Endothelial cell of umbilical vein (primary cell): Measurements from ENCODE around the gene WDR27. TPM values are rescaled to one million over a fixed set of nuclear protein-coding genes. Genes with fewer than 3 reads are reported as not detected.

Source experiments
- BruUV-seq: library from RNA; stranded (reverse); fragments of 400-500 nt; replicated peaks from 2 replicates; lab custom pipeline; 2021; lab: Mats Ljungman, UMichigan
- CTCF ChIA-PET: fragments of 300-600, 350-600 bp; sonication (Branson Sonifier 250); formaldehyde crosslinking; loops from one replicate; lab custom pipeline; 2021; ENCODE audit warnings: antibody characterized with exemption, inconsistent platforms; lab: Charles Lee
- POLR2A ChIA-PET: fragments of 300-600, 350-600 bp; sonication (Branson Sonifier 250); formaldehyde crosslinking; loops from one replicate; lab custom pipeline; 2021; ENCODE audit warnings: antibody characterized with exemption, inconsistent platforms; lab: Charles Lee
- DNase-seq: peaks from one replicate; pipeline ENCODE4 v3.0.0-alpha.2; 2011; ENCODE audit warnings: low read depth, low spot score
- FAIRE-seq: peaks from 2 replicates; lab custom pipeline; 2011; peaks lifted over from hg19 to GRCh38; lab: Jason Lieb, UNC
- H2AFZ ChIP-seq: 2 replicates; pipeline ENCODE4 v1.6.0; 2012; ENCODE audit warnings: low read depth, low read length, control low read depth, inconsistent platforms
- H3K27ac ChIP-seq: 2 replicates; pipeline ENCODE4 v1.5.1; 2011; ENCODE audit warnings: low read depth, mild to moderate bottlenecking, control low read depth, low read length, moderate library complexity; ENCODE audit not compliant: insufficient read depth
- H3K27me3 ChIP-seq, 2 experiments: 2 replicates each; pipeline versions ENCODE4 v1.6.0 to v1.6.1; 2011; ENCODE audit warnings: low read length in 2 of 2, mixed read lengths in 1 of 2; ENCODE audit not compliant: control insufficient read depth in 2 of 2, insufficient read depth in 2 of 2
- H3K36me3 ChIP-seq, 2 experiments: 2 replicates in 1 of 2; 3 replicates in 1 of 2; pipeline ENCODE4 v1.5.1; 2011; ENCODE audit warnings: low read length in 2 of 2, mild to moderate bottlenecking in 1 of 2, moderate library complexity in 1 of 2; ENCODE audit not compliant: control insufficient read depth in 2 of 2, insufficient read depth in 2 of 2; ENCODE audit errors: extremely low read depth in 1 of 2
- H3K4me1 ChIP-seq: 3 replicates; pipeline ENCODE4 v1.5.1; 2011; ENCODE audit warnings: mild to moderate bottlenecking, low read length; ENCODE audit not compliant: control insufficient read depth, insufficient read depth; ENCODE audit errors: extremely low read depth
- H3K4me2 ChIP-seq: 2 replicates; pipeline ENCODE4 v1.6.1; 2011; ENCODE audit warnings: low read length, control low read depth, mixed read lengths; ENCODE audit not compliant: insufficient read depth
- H3K4me3 ChIP-seq, 3 experiments: fragments of 200-600 bp in 1 of 3; sonication (generic), shearing (Covaris generic) in 1 of 3; replicated peaks in 1 of 3; 2 replicates each; pipeline ENCODE4 v1.5.1; 2011 to 2016; ENCODE audit warnings: control low read depth in 3 of 3, low read length in 3 of 3, mild to moderate bottlenecking in 2 of 3, inconsistent platforms in 1 of 3, low read depth in 1 of 3, moderate library complexity in 1 of 3; ENCODE audit not compliant: insufficient read depth in 1 of 3
- H3K79me2 ChIP-seq: 2 replicates; pipeline ENCODE4 v1.6.0; 2012; ENCODE audit warnings: low read length, inconsistent platforms; ENCODE audit not compliant: control insufficient read depth, insufficient read depth
- H3K9ac ChIP-seq: replicated peaks from 2 replicates; pipeline ENCODE3; 2011; ENCODE audit warnings: low read length, control low read depth; ENCODE audit not compliant: insufficient read depth; ENCODE audit errors: extremely low read depth
- H3K9me1 ChIP-seq: replicated peaks from 3 replicates; pipeline ENCODE4 v1.6.0; 2011; ENCODE audit warnings: mild to moderate bottlenecking, low read length; ENCODE audit not compliant: control insufficient read depth, insufficient read depth; ENCODE audit errors: extremely low read depth
- H3K9me3 ChIP-seq: replicated peaks from 2 replicates; pipeline ENCODE4 v1.5.1; 2012; ENCODE audit warnings: low read length, inconsistent platforms; ENCODE audit not compliant: control insufficient read depth, insufficient read depth
- H4K20me1 ChIP-seq: replicated peaks from 2 replicates; pipeline ENCODE3; 2011; ENCODE audit warnings: mild to moderate bottlenecking, low read length; ENCODE audit not compliant: control insufficient read depth, insufficient read depth; ENCODE audit errors: extremely low read depth
- EZH2 ChIP-seq: IDR thresholded peaks from 2 replicates; pipeline ENCODE4 v1.6.1; 2012; ENCODE audit warnings: borderline replicate concordance, low read depth, mild to moderate bottlenecking, moderate library complexity, low read length, inconsistent platforms; ENCODE audit not compliant: severe bottlenecking
- FOS ChIP-seq: IDR thresholded peaks from 2 replicates; pipeline ENCODE4 v1.6.1; 2011; ENCODE audit warnings: mild to moderate bottlenecking, low read length, moderate library complexity, borderline replicate concordance; ENCODE audit not compliant: insufficient read depth
- GATA2 ChIP-seq: IDR thresholded peaks from 2 replicates; pipeline ENCODE4 v1.7.0; 2011; ENCODE audit warnings: low read depth, mild to moderate bottlenecking, moderate library complexity, mixed read lengths, low read length; ENCODE audit not compliant: insufficient read length, insufficient read depth
- JUN ChIP-seq: IDR thresholded peaks from 2 replicates; pipeline ENCODE4 v1.6.1; 2011; ENCODE audit warnings: borderline replicate concordance, low read depth; ENCODE audit not compliant: insufficient read length, insufficient read depth
- MYC ChIP-seq: IDR thresholded peaks from one replicate; pipeline ENCODE4 v1.6.1; 2011; ENCODE audit warnings: mild to moderate bottlenecking, low read depth, low read length
- POLR2A ChIP-seq: IDR thresholded peaks from 2 replicates; pipeline ENCODE4 v1.6.1; 2012; ENCODE audit warnings: low read depth, mild to moderate bottlenecking, control low read depth, low read length
- POLR2AphosphoS5 ChIP-seq: IDR thresholded peaks from 2 replicates; pipeline ENCODE4 v1.6.1; 2012; ENCODE audit warnings: low read depth, mild to moderate bottlenecking, control low read depth, low read length, moderate library complexity; ENCODE audit not compliant: insufficient read depth
- dilution Hi-C: fragments of 300-500 bp; cut with MboI; formaldehyde crosslinking; loops from one replicate; pipeline ENCODE4 v1.15.0; 2019; ENCODE audit warnings: low sequenced_read_pairs; ENCODE audit not compliant: extremely low pct_ligation_motif_present
- intact Hi-C: fragments of 100-400 bp; cut with micrococcal nuclease; formaldehyde crosslinking; loops from one replicate; pipeline ENCODE4 v1.10.0; 2022
- polyA plus RNA-seq, 4 experiments: library from polyadenylated mRNA; depleted of rRNA in 3 of 4; stranded (reverse) in 3 of 4; unstranded in 1 of 4; fragments of >200 nt; gene quantifications; 2 replicates each; pipeline versions ENCODE4 v1.2.1 to v1.2.3, GENCODE V29; 2011 to 2012; ENCODE audit warnings: missing spikeins in 1 of 4
- total RNA-seq: library from RNA; stranded (reverse); gene quantifications from 2 replicates; pipeline ENCODE4 v1.2.3, GENCODE V29; 2021
- TF ChIP-seq, protein P1 (sequence below): IDR thresholded peaks from 2 replicates; pipeline ENCODE4 v1.6.1; 2011; ENCODE audit not compliant: insufficient read depth, insufficient read length
- TF ChIP-seq, protein P2 (sequence below), 2 donors: IDR thresholded peaks; 1 replicate in 1 of 2; 2 replicates in 1 of 2; pipeline ENCODE4 v1.5.1; 2011; ENCODE audit warnings: low read length in 2 of 2, mild to moderate bottlenecking in 2 of 2, moderate library complexity in 2 of 2, control low read depth in 1 of 2, inconsistent platforms in 1 of 2, low read depth in 1 of 2; ENCODE audit not compliant: insufficient read depth in 1 of 2; ENCODE audit errors: extremely low read depth in 1 of 2

Gene WDR27
- total and polyA plus RNA-seq, 2 donors (not counting 3 experiments of a cell fraction or from before 2014, with no cell fraction given) = 60.1 to 69.7 TPM

DNA sequence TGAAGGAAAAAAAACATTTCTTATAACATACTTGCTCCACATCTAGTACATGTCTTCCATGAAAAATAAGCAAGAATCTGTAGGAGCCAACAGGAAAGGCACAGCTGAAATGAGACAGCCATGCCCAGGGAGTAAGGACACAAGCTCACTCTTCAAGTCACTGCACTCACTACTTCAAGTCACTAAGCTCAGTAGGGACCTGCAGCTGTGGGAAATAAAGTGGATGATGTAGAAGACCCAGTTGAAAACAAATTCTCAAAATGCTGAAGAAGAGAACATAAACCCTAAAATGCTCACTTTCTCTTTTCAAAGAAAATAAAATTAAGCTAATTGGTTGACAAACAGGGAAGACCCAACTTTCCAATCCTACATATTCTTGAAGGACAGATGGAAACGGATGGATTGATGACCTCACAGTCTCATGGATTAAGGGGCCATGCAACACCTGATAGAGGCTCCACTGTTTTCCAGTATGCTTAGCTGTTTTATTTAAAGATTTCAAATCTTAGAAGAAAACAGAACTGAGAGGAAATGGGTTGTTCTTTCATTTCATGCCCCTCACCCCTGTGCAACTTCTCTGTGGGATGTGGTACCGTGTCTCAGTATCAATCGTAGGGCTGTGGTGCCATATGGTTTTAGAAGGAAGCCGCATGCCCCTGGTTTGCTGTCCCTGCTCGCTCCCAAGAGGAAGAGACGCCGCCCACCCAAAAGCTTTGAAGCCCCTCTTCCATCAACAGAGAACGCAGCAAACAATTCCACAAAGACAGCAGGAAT is 133.3 kb downstream of the WDR27 start:
- Histone ChIP-seq H3K27ac (no peak overlapping the region), H3K4me3 (no peak overlapping the region), H3K27me3 (no peaks in the 10 kb centered on the region), H3K9ac (no peak overlapping the region), H3K79me2 (no peaks in the 10 kb centered on the region), H4K20me1 (no peaks in the 10 kb centered on the region), H3K9me1 (no peaks in the 10 kb centered on the region), H2AFZ (no peak overlapping the region), H3K36me3 (no peaks in the 10 kb centered on the region), H3K4me2 (no peak overlapping the region), H3K4me1 (peaks cover 10% of the 10 kb centered on the region), H3K9me3 (no peaks in the 10 kb centered on the region)
- DNase-seq = no peak
- BruUV-seq = no TSS peak
- TF ChIP-seq GATA2 (no peak), POLR2A (no peak), POLR2AphosphoS5 (no peak), EZH2 (no peak), FOS (no peak), MYC (no peak), JUN (no peak)
- TF ChIP-seq, protein P1, sequence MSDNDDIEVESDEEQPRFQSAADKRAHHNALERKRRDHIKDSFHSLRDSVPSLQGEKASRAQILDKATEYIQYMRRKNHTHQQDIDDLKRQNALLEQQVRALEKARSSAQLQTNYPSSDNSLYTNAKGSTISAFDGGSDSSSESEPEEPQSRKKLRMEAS = no peak
- TF ChIP-seq, protein P2, sequence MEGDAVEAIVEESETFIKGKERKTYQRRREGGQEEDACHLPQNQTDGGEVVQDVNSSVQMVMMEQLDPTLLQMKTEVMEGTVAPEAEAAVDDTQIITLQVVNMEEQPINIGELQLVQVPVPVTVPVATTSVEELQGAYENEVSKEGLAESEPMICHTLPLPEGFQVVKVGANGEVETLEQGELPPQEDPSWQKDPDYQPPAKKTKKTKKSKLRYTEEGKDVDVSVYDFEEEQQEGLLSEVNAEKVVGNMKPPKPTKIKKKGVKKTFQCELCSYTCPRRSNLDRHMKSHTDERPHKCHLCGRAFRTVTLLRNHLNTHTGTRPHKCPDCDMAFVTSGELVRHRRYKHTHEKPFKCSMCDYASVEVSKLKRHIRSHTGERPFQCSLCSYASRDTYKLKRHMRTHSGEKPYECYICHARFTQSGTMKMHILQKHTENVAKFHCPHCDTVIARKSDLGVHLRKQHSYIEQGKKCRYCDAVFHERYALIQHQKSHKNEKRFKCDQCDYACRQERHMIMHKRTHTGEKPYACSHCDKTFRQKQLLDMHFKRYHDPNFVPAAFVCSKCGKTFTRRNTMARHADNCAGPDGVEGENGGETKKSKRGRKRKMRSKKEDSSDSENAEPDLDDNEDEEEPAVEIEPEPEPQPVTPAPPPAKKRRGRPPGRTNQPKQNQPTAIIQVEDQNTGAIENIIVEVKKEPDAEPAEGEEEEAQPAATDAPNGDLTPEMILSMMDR (IDR thresholded peaks at IDR 0.05; ENCODE audit: extremely low read depth in 1 of 2, insufficient read depth in 1 of 2, low read depth in 1 of 2, low read length in 2 of 2) = no peak
- FAIRE-seq = no peak
- ChIA-PET CTCF (interaction anchor here (0.8 kb wide), 1 partner anchor 57 kb away, joined by 3 read pairs; no protein-coding TSS in a partner anchor), POLR2A (no interaction called here)
- intact Hi-C loops (no loop called here), dilution Hi-C loops (no loop called here)
